Liver (tissue), 9 donors: ENCODE results near the gene MRPS24. TPM values are rescaled to one million over a fixed set of nuclear protein-coding genes. Genes with fewer than 3 reads are reported as not detected.
A peak's percentile ranks its signal among the peaks of the same experiment; 100 is the strongest.

ENCODE experiments used
- DNase-seq: peaks from one replicate; pipeline ENCODE4 v3.0.0-alpha.2; 2017; ENCODE audit warnings: low spot score
- H3K27ac ChIP-seq, 2 donors: one replicate each; pipeline ENCODE4 v1.7.0; 2013; ENCODE audit warnings: inconsistent platforms in 2 of 2, low read length in 2 of 2, control low read depth in 1 of 2, low read depth in 1 of 2, mild to moderate bottlenecking in 1 of 2
- H3K27me3 ChIP-seq, 4 donors: one replicate each; pipeline versions ENCODE4 v1.6.1 to v1.7.0; 2013; ENCODE audit warnings: low read length in 3 of 4, inconsistent platforms in 1 of 4, mild to moderate bottlenecking in 1 of 4, moderate library complexity in 1 of 4; ENCODE audit not compliant: control insufficient read depth in 4 of 4, insufficient read depth in 4 of 4
- H3K36me3 ChIP-seq, 4 donors: one replicate each; pipeline versions ENCODE4 v1.6.1 to v1.7.0; 2013; ENCODE audit warnings: low read length in 3 of 4, mild to moderate bottlenecking in 3 of 4, low read depth in 1 of 4, moderate library complexity in 1 of 4; ENCODE audit not compliant: control insufficient read depth in 4 of 4, insufficient read depth in 3 of 4
- H3K4me1 ChIP-seq, 4 donors: one replicate each; pipeline versions ENCODE4 v1.6.1 to v1.7.0; 2013; ENCODE audit warnings: low read length in 3 of 4, mild to moderate bottlenecking in 3 of 4, moderate library complexity in 1 of 4; ENCODE audit not compliant: control insufficient read depth in 4 of 4, insufficient read depth in 4 of 4
- H3K4me3 ChIP-seq, 3 donors: one replicate each; pipeline versions ENCODE4 v1.6.1 to v1.7.0; 2013; ENCODE audit warnings: low read length in 3 of 3, control low read depth in 1 of 3, low read depth in 1 of 3, mild to moderate bottlenecking in 1 of 3
- H3K9ac ChIP-seq, 2 donors: one replicate each; pipeline ENCODE4 v1.7.0; 2013; ENCODE audit warnings: low read length in 2 of 2, mild to moderate bottlenecking in 2 of 2, moderate library complexity in 2 of 2, control low read depth in 1 of 2, low read depth in 1 of 2
- H3K9me3 ChIP-seq, 4 donors: one replicate each; pipeline versions ENCODE4 v1.6.1 to v1.7.0; 2013; ENCODE audit warnings: low read length in 3 of 4; ENCODE audit not compliant: control insufficient read depth in 4 of 4
- ATF3 ChIP-seq: IDR thresholded peaks from 2 replicates; pipeline ENCODE4 v1.6.1; 2016; ENCODE audit warnings: antibody characterized with exemption
- CTCF ChIP-seq: fragments of 150-350 bp; IDR thresholded peaks from 2 replicates; pipeline ENCODE4 v1.5.1; 2017; ENCODE audit warnings: improper control_type of control experiment, low read depth, low read length; ENCODE audit not compliant: missing input control
- EGR1 ChIP-seq, 2 donors: IDR thresholded peaks; 2 replicates each; pipeline ENCODE4 v1.6.1; 2016 to 2018; ENCODE audit warnings: antibody characterized with exemption in 2 of 2, low read depth in 2 of 2
- FOXA1 ChIP-seq: IDR thresholded peaks from 2 replicates; pipeline ENCODE4 v1.6.1; 2016; ENCODE audit warnings: antibody characterized with exemption
- FOXA2 ChIP-seq: IDR thresholded peaks from 2 replicates; pipeline ENCODE4 v1.6.1; 2016; ENCODE audit warnings: antibody characterized with exemption
- GABPA ChIP-seq, 2 donors: IDR thresholded peaks in 1 of 2; conservative IDR thresholded peaks in 1 of 2; 2 replicates each; pipeline ENCODE4 v1.6.1; 2016; ENCODE audit warnings: antibody characterized with exemption in 2 of 2, mild to moderate bottlenecking in 1 of 2, moderate library complexity in 1 of 2
- HNF4A ChIP-seq, 2 donors: conservative IDR thresholded peaks; 2 replicates each; pipeline ENCODE4 v1.6.1; 2016; ENCODE audit warnings: antibody characterized with exemption in 2 of 2, mild to moderate bottlenecking in 2 of 2
- HNF4G ChIP-seq: IDR thresholded peaks from 2 replicates; pipeline ENCODE4 v1.6.1; 2016; ENCODE audit warnings: antibody characterized with exemption
- JUND ChIP-seq, 2 donors: IDR thresholded peaks; 2 replicates each; pipeline ENCODE4 v1.6.1; 2016; ENCODE audit warnings: antibody characterized with exemption in 2 of 2
- MAX ChIP-seq: IDR thresholded peaks from 2 replicates; pipeline ENCODE4 v1.6.1; 2016; ENCODE audit warnings: antibody characterized with exemption
- NR2F2 ChIP-seq: IDR thresholded peaks from 2 replicates; pipeline ENCODE4 v1.6.1; 2016; ENCODE audit warnings: antibody characterized with exemption
- RAD21 ChIP-seq, 2 donors: IDR thresholded peaks; 2 replicates each; pipeline ENCODE4 v1.6.1; 2016; ENCODE audit warnings: antibody characterized with exemption in 2 of 2, mild to moderate bottlenecking in 2 of 2
- REST ChIP-seq: IDR thresholded peaks from 2 replicates; pipeline ENCODE4 v1.6.1; 2016; ENCODE audit warnings: antibody characterized with exemption, mild to moderate bottlenecking
- RXRA ChIP-seq, 2 donors: IDR thresholded peaks; 2 replicates each; pipeline ENCODE4 v1.6.1; 2017 to 2018; ENCODE audit warnings: antibody characterized with exemption in 2 of 2, mild to moderate bottlenecking in 1 of 2
- SP1 ChIP-seq: IDR thresholded peaks from 2 replicates; pipeline ENCODE4 v1.6.1; 2018; ENCODE audit warnings: antibody characterized with exemption, mild to moderate bottlenecking
- TAF1 ChIP-seq: conservative IDR thresholded peaks from 2 replicates; pipeline ENCODE4 v1.6.1; 2016; ENCODE audit warnings: antibody characterized with exemption, mild to moderate bottlenecking
- YY1 ChIP-seq: IDR thresholded peaks from 2 replicates; pipeline ENCODE4 v1.6.1; 2016; ENCODE audit warnings: antibody characterized with exemption, mild to moderate bottlenecking
- ZBTB33 ChIP-seq: IDR thresholded peaks from 2 replicates; pipeline ENCODE4 v1.6.1; 2016; ENCODE audit warnings: antibody characterized with exemption
- WGBS: extraction: QIAGEN DNeasy Blood & Tissue Kit; methylation state at CpG from one replicate; pipeline ENCODE4 v1.1.7; 2013; 5-methylcytosine and 5-hydroxymethylcytosine counted together
- polyA plus RNA-seq, 2 donors: library from polyadenylated mRNA; stranded (reverse) in 1 of 2; unstranded in 1 of 2; fragments of 200-250 nt in 1 of 2; fragments of >200 nt in 1 of 2; fragmentation: Nextera tagmentation in 1 of 2; extraction: Ambion mirVana in 1 of 2; gene quantifications; one replicate each; pipeline versions ENCODE4 v1.2.1 to v1.2.3, GENCODE V29; 2013 to 2015
- total RNA-seq, 2 donors: library from RNA; depleted of rRNA; stranded (reverse); fragments of >200 nt; gene quantifications; one replicate each; pipeline ENCODE4 v1.2.3, GENCODE V29; 2014
- donor health status: healthy.
- donor health status: healthy.
- donor health status: healthy.
- donor health status: healthy.
- donor health status: healthy.

Gene MRPS24
- total and polyA plus RNA-seq, 4 donors: 38.7 to 177 (median 82.3) TPM

- no peak for TF ChIP-seq YY1
- Histone ChIP-seq H3K4me1 (peaks cover 4 to 22% (median 11%) of the 10 kb centered on the region in 4 donors), H3K27me3 (no peaks in the 10 kb centered on the region), H3K9ac (peak within 1 kb of the TSS; percentile 57 to 84), H3K27ac (peak within 1 kb of the TSS; percentile 74 to 85), H3K4me3 (peak within 1 kb of the TSS; percentile 87 to 98 (median 88)), H3K36me3 (no peaks in the 10 kb centered on the region), H3K9me3 (no peaks in the 10 kb centered on the region)
- 1% methylated on average over 73 of the region's 73 CpGs for WGBS
- peak; percentile 63 for DNase-seq
Observed at GRCh38 chr7:43906331-43907010, 37.2 kb upstream of the MRPS24 start, which contains the start of gene URGCP. Gene URGCP, minus strand, starts transcription at chr7:43906596. Its CDS starts 21 bp downstream, at chr7:43906575.

GRCh38 chr7:43905956-43906330, 36.6 kb upstream of the MRPS24 start:
- H3K9me3 ChIP-seq: no peaks in the 10 kb centered on the region
- no peak for TF ChIP-seq RXRA (IDR thresholded peaks at IDR 0.05)
- no peak for TF ChIP-seq RAD21 (IDR thresholded peaks at IDR 0.05)
- TF ChIP-seq CTCF: no peak
- TF ChIP-seq SP1: no peak
- no peak for TF ChIP-seq GABPA (IDR thresholded peaks at IDR 0.05 in 1 of 2, conservative IDR thresholded peaks at IDR 0.05 in 1 of 2)
- no peak for TF ChIP-seq NR2F2
- no peak for TF ChIP-seq FOXA2
- no peak for TF ChIP-seq JUND (IDR thresholded peaks at IDR 0.05)
- no peak for TF ChIP-seq ATF3
- no peak for TF ChIP-seq FOXA1
- no peak for TF ChIP-seq TAF1
- TF ChIP-seq EGR1 (IDR thresholded peaks at IDR 0.05; ENCODE audit: low read depth in 2 of 2): no peak
- TF ChIP-seq REST: no peak
- TF ChIP-seq HNF4A (conservative IDR thresholded peaks at IDR 0.05): no peak
- TF ChIP-seq MAX: no peak
- no peak for TF ChIP-seq ZBTB33
- no peak for TF ChIP-seq YY1
- TF ChIP-seq HNF4G: no peak
- H3K4me1 ChIP-seq: peaks cover 4 to 22% (median 11%) of the 10 kb centered on the region in 4 donors
- peak overlapping the region; percentile 74 to 85 for H3K27ac ChIP-seq
- H3K27me3 ChIP-seq: no peaks in the 10 kb centered on the region
- peak overlapping the region; percentile 87 to 98 (median 88) for H3K4me3 ChIP-seq
- WGBS: under 1% methylated on average over 43 of the region's 43 CpGs
- no peaks in the 10 kb centered on the region for H3K36me3 ChIP-seq
- peak; percentile 46 for DNase-seq
- H3K9ac ChIP-seq: peak overlapping the region; percentile 57 to 84
